ENCODE measurements around the gene CCT3.

The CCT3 gene

GRCh38 chr1:156338180-156338976, at the start of gene CCT3, which contains the start of gene TSACC:
TSS of gene CCT3 (minus strand) at chr1:156338292. CDS start at chr1:156338184, 108 bp downstream.
TSS of gene TSACC (plus strand) at chr1:156338526. CDS start at chr1:156339758, 1,232 bp downstream.
- H3K27ac ChIP-seq = peak within 1 kb of the TSS; percentile 43 to 88
- peak within 1 kb of the TSS; percentile 81 for H3K4me3 ChIP-seq
- TF ChIP-seq CTCF (IDR thresholded peaks at IDR 0.05) = no peak
- DNase-seq (ENCODE audit: low spot score) = peak; percentile 99

- DNase-seq (ENCODE audit: low spot score) = no peak
- Histone ChIP-seq H3K27ac (no peak overlapping the region), H3K4me3 (peak overlapping the region; percentile 53)
- TF ChIP-seq CTCF (IDR thresholded peaks at IDR 0.05) = no peak
Measured at GRCh38 chr1:156387870-156388173, 49.7 kb upstream of the CCT3 start.

- DNase-seq (ENCODE audit: low spot score) = no peak
- no peak overlapping the region for H3K4me3 ChIP-seq
- no peak for TF ChIP-seq CTCF (IDR thresholded peaks at IDR 0.05)
- H3K27ac ChIP-seq = no peak overlapping the region
Measured at GRCh38 chr1:156386949-156387869, 49.1 kb upstream of the CCT3 start.

- no peak for TF ChIP-seq CTCF (IDR thresholded peaks at IDR 0.05)
- no peak for DNase-seq (ENCODE audit: low spot score)
- no peak overlapping the region for H3K27ac ChIP-seq
- no peak overlapping the region for H3K4me3 ChIP-seq
Measured at GRCh38 chr1:156386134-156386901, 48.2 kb upstream of the CCT3 start.

GRCh38 chr1:156385534-156386031, 47.5 kb upstream of the CCT3 start:
- no peak overlapping the region for H3K27ac ChIP-seq
- H3K4me3 ChIP-seq = no peak overlapping the region
- no peak for DNase-seq (ENCODE audit: low spot score)
- TF ChIP-seq CTCF (IDR thresholded peaks at IDR 0.05) = peak; percentile 90

GRCh38 chr1:156384658-156385057, 46.6 kb upstream of the CCT3 start:
- Histone ChIP-seq H3K4me3 (no peak overlapping the region), H3K27ac (no peak overlapping the region)
- no peak for DNase-seq (ENCODE audit: low spot score)
- TF ChIP-seq CTCF (IDR thresholded peaks at IDR 0.05) = no peak

Data from coronary artery (tissue), 2 donors.